Uterus (tissue), 4 donors: ENCODE results near the gene PLOD2. TPM values are rescaled to one million over a fixed set of nuclear protein-coding genes. Genes with fewer than 3 reads are reported as not detected.

Source experiments
- DNase-seq, 2 donors: peaks; one replicate each; pipeline ENCODE4 v3.0.0-alpha.2; 2019 to 2020
- H3K27ac ChIP-seq, 2 donors: fragments of 200-600 bp; sonication (generic); 1 replicate in 1 of 2; 2 replicates in 1 of 2; pipeline ENCODE4 v1.5.1; 2016 to 2018
- H3K27me3 ChIP-seq, 2 donors: fragments of 200-600 bp; sonication (generic); one replicate each; pipeline ENCODE4 v1.5.1; 2018 to 2019; ENCODE audit warnings: control low read depth in 1 of 2
- H3K36me3 ChIP-seq, 2 donors: fragments of 200-600 bp; sonication (generic); one replicate each; pipeline ENCODE4 v1.5.1; 2019; ENCODE audit warnings: control low read depth in 1 of 2
- H3K4me1 ChIP-seq, 2 donors: fragments of 200-600 bp; sonication (generic); one replicate each; pipeline ENCODE4 v1.5.1; 2018 to 2019; ENCODE audit warnings: control low read depth in 1 of 2
- H3K4me3 ChIP-seq, 2 donors: fragments of 200-600 bp; sonication (generic); 1 replicate in 1 of 2; 2 replicates in 1 of 2; pipeline ENCODE4 v1.5.1; 2018 to 2019; ENCODE audit warnings: mild to moderate bottlenecking in 1 of 2
- H3K9me3 ChIP-seq, 2 donors: fragments of 200-600 bp; sonication (generic); one replicate each; pipeline ENCODE4 v1.5.1; 2019; ENCODE audit warnings: control low read depth in 1 of 2
- POLR2A ChIP-seq, 2 donors: fragments of 450-650 bp; IDR thresholded peaks; one replicate each; pipeline ENCODE4 v1.6.1; 2016; ENCODE audit warnings: antibody characterized with exemption in 2 of 2, mild to moderate bottlenecking in 1 of 2, moderate library complexity in 1 of 2
- intact Hi-C: fragments of 100-400 bp; cut with DNase I; formaldehyde crosslinking; loops from one replicate; pipeline ENCODE4 v1.15.1; 2023; ENCODE audit warnings: low total_unique reads
- total RNA-seq, 4 donors: library from RNA; depleted of rRNA in 3 of 4; stranded (reverse); fragments of >200 nt in 3 of 4; gene quantifications; one replicate each; pipeline versions ENCODE4 v1.1.0 to v1.2.4, GENCODE V29; 2014 to 2023
- TF ChIP-seq, protein P1 (sequence below), 4 experiments: fragments of 200-600 bp in 2 of 4; fragments of 450-650 bp in 2 of 4; sonication (generic) in 2 of 4; IDR thresholded peaks; one replicate each; pipeline ENCODE4 v1.5.1; 2016 to 2019; ENCODE audit warnings: antibody characterized with exemption in 4 of 4, mild to moderate bottlenecking in 2 of 4, moderate library complexity in 1 of 4
- donor health status: DM: yes; HTN: yes; CAD: no.

The PLOD2 gene
- total RNA-seq, 4 donors from 2014 or later = 23.5 to 83.2 (median 45.7) TPM

DNA sequence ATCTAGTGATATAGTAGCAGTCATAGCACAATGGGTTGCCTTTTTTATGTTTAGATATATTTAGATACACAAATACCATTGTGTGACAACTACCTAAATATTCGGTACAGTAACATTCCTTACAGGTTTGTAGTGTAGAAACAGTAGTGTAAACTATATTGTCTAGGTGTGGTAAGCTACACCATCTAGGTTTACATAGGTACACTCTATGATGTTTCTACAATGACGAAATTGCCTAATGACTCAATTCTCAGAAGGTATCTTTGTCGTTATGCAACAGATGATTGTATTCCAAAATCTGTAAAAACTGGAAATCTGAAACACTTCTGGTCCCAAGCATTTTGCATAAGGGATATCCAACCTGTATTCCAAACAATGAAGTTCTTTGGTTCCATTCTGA lies 24.3 kb downstream of the PLOD2 start:
- no peaks in the 10 kb centered on the region for H3K9me3 ChIP-seq
- intact Hi-C loops = no loop called here
- H3K27me3 ChIP-seq = no peaks in the 10 kb centered on the region
- H3K4me1 ChIP-seq = no peaks in the 10 kb centered on the region
- H3K27ac ChIP-seq = no peak overlapping the region
- TF ChIP-seq, protein P1, sequence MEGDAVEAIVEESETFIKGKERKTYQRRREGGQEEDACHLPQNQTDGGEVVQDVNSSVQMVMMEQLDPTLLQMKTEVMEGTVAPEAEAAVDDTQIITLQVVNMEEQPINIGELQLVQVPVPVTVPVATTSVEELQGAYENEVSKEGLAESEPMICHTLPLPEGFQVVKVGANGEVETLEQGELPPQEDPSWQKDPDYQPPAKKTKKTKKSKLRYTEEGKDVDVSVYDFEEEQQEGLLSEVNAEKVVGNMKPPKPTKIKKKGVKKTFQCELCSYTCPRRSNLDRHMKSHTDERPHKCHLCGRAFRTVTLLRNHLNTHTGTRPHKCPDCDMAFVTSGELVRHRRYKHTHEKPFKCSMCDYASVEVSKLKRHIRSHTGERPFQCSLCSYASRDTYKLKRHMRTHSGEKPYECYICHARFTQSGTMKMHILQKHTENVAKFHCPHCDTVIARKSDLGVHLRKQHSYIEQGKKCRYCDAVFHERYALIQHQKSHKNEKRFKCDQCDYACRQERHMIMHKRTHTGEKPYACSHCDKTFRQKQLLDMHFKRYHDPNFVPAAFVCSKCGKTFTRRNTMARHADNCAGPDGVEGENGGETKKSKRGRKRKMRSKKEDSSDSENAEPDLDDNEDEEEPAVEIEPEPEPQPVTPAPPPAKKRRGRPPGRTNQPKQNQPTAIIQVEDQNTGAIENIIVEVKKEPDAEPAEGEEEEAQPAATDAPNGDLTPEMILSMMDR (IDR thresholded peaks at IDR 0.05) = no peak
- TF ChIP-seq POLR2A (IDR thresholded peaks at IDR 0.05) = no peak
- H3K4me3 ChIP-seq = no peak overlapping the region
- no peaks in the 10 kb centered on the region for H3K36me3 ChIP-seq
- no peak for DNase-seq

- no peaks in the 10 kb centered on the region for H3K36me3 ChIP-seq
- H3K4me1 ChIP-seq = no peaks in the 10 kb centered on the region
- no peaks in the 10 kb centered on the region for H3K9me3 ChIP-seq
- H3K27me3 ChIP-seq = no peaks in the 10 kb centered on the region
- H3K4me3 ChIP-seq = no peak overlapping the region
- peak overlapping the region; percentile 27 to 28 for H3K27ac ChIP-seq
- intact Hi-C loops = no loop called here
- no peak for TF ChIP-seq POLR2A (IDR thresholded peaks at IDR 0.05)
- TF ChIP-seq, protein P1 (IDR thresholded peaks at IDR 0.05) = no peak
- DNase-seq = no peak
These were observed 26.5 kb downstream of the PLOD2 start for GRCh38 chr3:146134348-146135117.

DNA sequence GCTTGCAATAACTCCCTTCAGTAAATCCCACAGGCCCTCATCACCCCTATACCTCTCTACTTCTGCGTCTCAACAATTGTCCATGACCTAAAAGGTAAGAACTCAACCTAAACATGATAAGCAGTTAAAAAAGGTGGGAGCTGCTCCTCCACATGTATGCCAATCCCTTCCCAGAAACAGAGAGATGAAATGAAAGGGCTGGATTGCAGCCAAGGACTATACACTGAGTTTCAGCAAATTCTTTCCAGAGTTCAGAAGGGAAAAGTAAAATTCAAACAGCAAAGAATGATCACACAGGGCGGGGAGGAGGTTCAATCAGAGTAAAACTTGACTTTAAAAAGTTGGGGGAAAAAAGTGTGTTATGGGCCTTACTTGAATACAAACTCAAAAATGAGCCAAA lies 27.5 kb downstream of the PLOD2 start:
- Histone ChIP-seq H3K27ac (peak overlapping the region in 1 of 2 donors; percentile 28), H3K4me1 (peaks cover 0 to 4% of the 10 kb centered on the region in 2 donors), H3K4me3 (no peak overlapping the region), H3K36me3 (no peaks in the 10 kb centered on the region), H3K27me3 (no peaks in the 10 kb centered on the region), H3K9me3 (no peaks in the 10 kb centered on the region)
- no peak for TF ChIP-seq POLR2A (IDR thresholded peaks at IDR 0.05)
- TF ChIP-seq, protein P1 (IDR thresholded peaks at IDR 0.05) = no peak
- DNase-seq = no peak
- intact Hi-C loops = no loop called here

GRCh38 chr3:146131616-146132410 lies 29.2 kb downstream of the PLOD2 start:
- TF ChIP-seq, protein P1 (IDR thresholded peaks at IDR 0.05) = no peak
- TF ChIP-seq POLR2A (IDR thresholded peaks at IDR 0.05) = no peak
- Histone ChIP-seq H3K27me3 (no peaks in the 10 kb centered on the region), H3K9me3 (no peaks in the 10 kb centered on the region), H3K36me3 (no peaks in the 10 kb centered on the region), H3K4me3 (no peak overlapping the region), H3K4me1 (peaks cover 0 to 4% of the 10 kb centered on the region in 2 donors), H3K27ac (peak overlapping the region; percentile 10 to 46)
- no peak for DNase-seq
- intact Hi-C loops = no loop called here

DNA sequence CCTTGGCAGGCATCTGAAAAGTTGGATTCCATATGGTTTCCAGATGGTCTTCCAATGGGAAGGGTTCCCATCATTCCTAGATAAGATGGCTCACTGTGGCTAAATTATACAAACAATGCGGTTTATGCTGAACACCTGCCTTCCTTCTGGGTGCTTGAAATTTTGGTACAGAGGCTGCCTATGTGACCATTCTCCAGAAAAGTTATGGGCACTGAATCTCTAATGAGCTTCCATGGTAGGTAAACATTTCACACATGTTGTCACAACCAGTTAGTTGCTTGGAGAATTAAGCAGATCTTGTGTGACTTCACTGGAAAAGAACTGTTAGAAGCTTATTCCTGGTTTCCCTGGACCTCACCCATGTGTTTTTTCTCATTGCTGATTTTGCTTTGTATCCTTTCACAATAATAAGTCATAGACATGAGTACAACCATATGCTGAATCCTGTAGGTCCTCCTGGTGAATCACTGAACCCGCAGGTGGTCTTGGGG lies 30.1 kb downstream of the PLOD2 start:
- Histone ChIP-seq H3K4me1 (peaks cover 0 to 4% of the 10 kb centered on the region in 2 donors), H3K36me3 (no peaks in the 10 kb centered on the region), H3K9me3 (no peaks in the 10 kb centered on the region), H3K4me3 (no peak overlapping the region), H3K27ac (peak overlapping the region; percentile 10 to 46), H3K27me3 (no peaks in the 10 kb centered on the region)
- intact Hi-C loops = no loop called here
- TF ChIP-seq POLR2A (IDR thresholded peaks at IDR 0.05) = no peak
- TF ChIP-seq, protein P1 (IDR thresholded peaks at IDR 0.05) = no peak
- DNase-seq = no peak
